Omental fat pad (tissue), 4 donors: ENCODE results near the gene TMEM72. TPM values are rescaled to one million over a fixed set of nuclear protein-coding genes. Genes with fewer than 3 reads are reported as not detected.

Experiments
- ATAC-seq: fragments of 150-250 bp; one replicate; pipeline ENCODE4 v1.9.1; 2016; ENCODE audit warnings: mild to moderate bottlenecking, moderate library complexity; ENCODE audit not compliant: low FRiP score
- DNase-seq: peaks from one replicate; pipeline ENCODE4 v3.0.0-alpha.2; 2019; ENCODE audit warnings: low spot score
- CTCF ChIP-seq, 3 donors: fragments of 450-650 bp; IDR thresholded peaks; one replicate each; pipeline ENCODE4 v1.5.1; 2016 to 2017; ENCODE audit warnings: antibody characterized with exemption in 3 of 3, mild to moderate bottlenecking in 3 of 3, moderate library complexity in 2 of 3
- total RNA-seq, 4 donors: library from RNA; depleted of rRNA; stranded (reverse); fragments of >200 nt; gene quantifications; one replicate each; pipeline ENCODE4 v1.1.0, GENCODE V29; 2016

Gene TMEM72
- total RNA-seq, 4 donors from 2014 or later = not detected

GRCh38 chr10:44914891-44915290 lies 3.8 kb downstream of the TMEM72 start:
- ATAC-seq = no peak
- no peak for TF ChIP-seq CTCF (IDR thresholded peaks at IDR 0.05)
- no peak for DNase-seq

GRCh38 chr10:44916429-44916828 lies 5.3 kb downstream of the TMEM72 start:
- ATAC-seq (no peak), DNase-seq (no peak)
- no peak for TF ChIP-seq CTCF (IDR thresholded peaks at IDR 0.05)

- TF ChIP-seq CTCF (IDR thresholded peaks at IDR 0.05) = no peak
- DNase-seq (no peak), ATAC-seq (no peak)
Observed at GRCh38 chr10:44917848-44918247, 6.7 kb downstream of the TMEM72 start.

GRCh38 chr10:44920252-44920651 lies 9.1 kb downstream of the TMEM72 start:
- ATAC-seq (no peak), DNase-seq (no peak)
- no peak for TF ChIP-seq CTCF (IDR thresholded peaks at IDR 0.05)

- no peak for TF ChIP-seq CTCF (IDR thresholded peaks at IDR 0.05)
- ATAC-seq (no peak), DNase-seq (no peak)
Observed at GRCh38 chr10:44921061-44921460, 9.9 kb downstream of the TMEM72 start.

- no peak for TF ChIP-seq CTCF (IDR thresholded peaks at IDR 0.05)
- ATAC-seq = no peak
- DNase-seq = no peak
Observed at GRCh38 chr10:44921506-44921905, 10.4 kb downstream of the TMEM72 start.

- TF ChIP-seq CTCF (IDR thresholded peaks at IDR 0.05) = no peak
- ATAC-seq (no peak), DNase-seq (no peak)
Observed at GRCh38 chr10:44922021-44922420, 10.9 kb downstream of the TMEM72 start.
